NCI-H2227 treated with DMSO at 0.1 percent for 48 hours (cell line): ENCODE data around the gene TOMM40L.

Experiments
- DNase-seq: peaks from one replicate; lab custom pipeline; 2025; lab: John Stamatoyannopoulos, UW

Gene TOMM40L

GRCh38 chr1:161197560-161198193 lies 28.2 kb upstream of the TOMM40L start:
- no peak for DNase-seq

- DNase-seq, result no peak
Measured at GRCh38 chr1:161198194-161198896, 27.5 kb upstream of the TOMM40L start.

- no peak for DNase-seq
Measured at GRCh38 chr1:161198897-161199431, 26.9 kb upstream of the TOMM40L start, which contains the start of gene ADAMTS4. Gene ADAMTS4, minus strand, starts transcription at chr1:161199054. Its CDS starts 427 bp downstream, at chr1:161198627.

- DNase-seq, result no peak
Measured at GRCh38 chr1:161199506-161200139, 26.2 kb upstream of the TOMM40L start.

- DNase-seq, result no peak
Measured at GRCh38 chr1:161200421-161200991, 25.4 kb upstream of the TOMM40L start.

GRCh38 chr1:161200992-161201835 lies 24.6 kb upstream of the TOMM40L start:
- DNase-seq, result no peak

- peak; percentile 97 for DNase-seq
Measured at GRCh38 chr1:161201836-161202712, 23.8 kb upstream of the TOMM40L start, which contains the start of gene NDUFS2. Gene NDUFS2, plus strand, starts transcription at chr1:161202367. Its CDS starts 19 bp downstream, at chr1:161202386.

GRCh38 chr1:161206411-161207140 lies 19.3 kb upstream of the TOMM40L start:
- DNase-seq, result no peak

GRCh38 chr1:161207173-161207572 lies 18.7 kb upstream of the TOMM40L start:
- DNase-seq, result no peak

- DNase-seq, result peak; percentile 75
Measured at GRCh38 chr1:161209790-161210409, 16.0 kb upstream of the TOMM40L start.

GRCh38 chr1:161214369-161214768 lies 11.5 kb upstream of the TOMM40L start:
- DNase-seq, result no peak

GRCh38 chr1:161215076-161215475 lies 10.8 kb upstream of the TOMM40L start, which contains the start of gene FCER1G:
Gene FCER1G, plus strand, starts transcription at chr1:161215295. Its CDS starts 27 bp downstream, at chr1:161215322.
- no peak for DNase-seq

- no peak for DNase-seq
Measured at GRCh38 chr1:161216945-161217712, 8.7 kb upstream of the TOMM40L start.

GRCh38 chr1:161217831-161218230 lies 8.0 kb upstream of the TOMM40L start:
- no peak for DNase-seq

- DNase-seq, result no peak
Measured at GRCh38 chr1:161218301-161219077, 7.4 kb upstream of the TOMM40L start.

- no peak for DNase-seq
Measured at GRCh38 chr1:161219078-161219892, 6.6 kb upstream of the TOMM40L start.

- no peak for DNase-seq
Measured at GRCh38 chr1:161220002-161220401, 5.9 kb upstream of the TOMM40L start.
